ENCODE data around the gene C16orf86. TPM values are rescaled to one million over a fixed set of nuclear protein-coding genes. Genes with fewer than 3 reads are reported as not detected.
"Not testable (repeated sequence)": the region's sequence is repeated elsewhere in the genome, so short reads cannot be mapped to it uniquely, and the experiment has no call there.

Gene C16orf86
- total RNA-seq, 1 donor from 2014 or later, result 0.79 TPM

- FAIRE-seq (no peak), DNase-seq (ENCODE audit: low read depth) (no peak)
- no peaks in the 10 kb centered on the region for H3K27me3 ChIP-seq (ENCODE audit: control insufficient read depth, insufficient read depth, low read length)
- peaks cover 12% of the 10 kb centered on the region for H3K36me3 ChIP-seq (ENCODE audit: control insufficient read depth, insufficient read depth, low read length)
- no peak overlapping the region for H3K4me3 ChIP-seq (ENCODE audit: low read depth, low read length)
- no peak for TF ChIP-seq CTCF (IDR thresholded peaks at IDR 0.05; ENCODE audit: insufficient read depth, low read length, severe bottlenecking)
Measured at GRCh38 chr16:67679935-67680897, 13.6 kb downstream of the C16orf86 start.

- Histone ChIP-seq H3K4me3 (ENCODE audit: low read depth, low read length) (no peak overlapping the region), H3K36me3 (ENCODE audit: control insufficient read depth, insufficient read depth, low read length) (peaks cover 12% of the 10 kb centered on the region), H3K27me3 (ENCODE audit: control insufficient read depth, insufficient read depth, low read length) (no peaks in the 10 kb centered on the region)
- no peak for TF ChIP-seq CTCF (IDR thresholded peaks at IDR 0.05; ENCODE audit: insufficient read depth, low read length, severe bottlenecking)
- FAIRE-seq (no peak), DNase-seq (ENCODE audit: low read depth) (no peak)
Measured at GRCh38 chr16:67683767-67684166, 17.2 kb downstream of the C16orf86 start.

- DNase-seq (ENCODE audit: low read depth), result no peak
- no peak for TF ChIP-seq CTCF (IDR thresholded peaks at IDR 0.05; ENCODE audit: insufficient read depth, low read length, severe bottlenecking)
- no peak for FAIRE-seq
- Histone ChIP-seq H3K27me3 (ENCODE audit: control insufficient read depth, insufficient read depth, low read length) (no peaks in the 10 kb centered on the region), H3K4me3 (ENCODE audit: low read depth, low read length) (no peak overlapping the region), H3K36me3 (ENCODE audit: control insufficient read depth, insufficient read depth, low read length) (peaks cover 12% of the 10 kb centered on the region)
Measured at GRCh38 chr16:67685388-67686112, 18.9 kb downstream of the C16orf86 start.

GRCh38 chr16:67693517-67694285 is 27.1 kb downstream of the C16orf86 start:
- not testable (repeated sequence) for H3K27me3 ChIP-seq (ENCODE audit: control insufficient read depth, insufficient read depth, low read length); H3K4me3 ChIP-seq (ENCODE audit: low read depth, low read length); H3K36me3 ChIP-seq (ENCODE audit: control insufficient read depth, insufficient read depth, low read length); FAIRE-seq; DNase-seq (ENCODE audit: low read depth)

- no peak for TF ChIP-seq CTCF (IDR thresholded peaks at IDR 0.05; ENCODE audit: insufficient read depth, low read length, severe bottlenecking)
- DNase-seq (ENCODE audit: low read depth) (no peak), FAIRE-seq (no peak)
- Histone ChIP-seq H3K36me3 (ENCODE audit: control insufficient read depth, insufficient read depth, low read length) (no peaks in the 10 kb centered on the region), H3K4me3 (ENCODE audit: low read depth, low read length) (no peak overlapping the region), H3K27me3 (ENCODE audit: control insufficient read depth, insufficient read depth, low read length) (no peaks in the 10 kb centered on the region)
Measured at GRCh38 chr16:67694611-67695010, 28.0 kb downstream of the C16orf86 start.

Measured in bronchial epithelial cell (primary cell).